ENCODE results near the gene ZNF764. TPM values are rescaled to one million over a fixed set of nuclear protein-coding genes. Genes with fewer than 3 reads are reported as not detected.

ZNF764 gene
- total and polyA plus RNA-seq, 9 of the 15 experiments (the other 6 are each of a cell fraction or from before 2014, with no cell fraction given), result 0.69 to 10.1 (median 4.1) TPM

DNA sequence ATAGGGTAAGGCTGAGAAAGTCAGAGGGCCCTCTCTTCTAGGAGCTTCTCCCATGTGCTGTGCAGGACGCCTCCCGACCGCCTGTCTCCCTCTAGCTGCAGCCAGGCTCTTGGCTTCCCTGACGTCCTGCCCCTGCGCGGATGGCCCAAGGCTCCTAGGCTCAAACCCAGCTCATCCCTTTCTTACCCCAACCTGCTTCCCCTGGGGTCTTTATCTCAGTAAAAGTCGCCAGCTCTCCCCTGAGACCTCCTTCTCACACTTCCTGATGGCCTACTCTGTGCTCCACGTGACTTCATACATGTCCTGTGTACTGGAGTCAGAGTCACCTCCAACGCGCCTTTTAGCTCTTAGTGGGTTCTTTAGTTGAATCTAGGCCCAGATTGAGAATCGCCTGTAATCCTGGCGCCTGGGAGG lies 22.4 kb downstream of the ZNF764 start (continued):
- TF ChIP-seq EP400 (IDR thresholded peaks at IDR 0.05) (peak; percentile 90), ZNF311 (CRISPR knock-in tag; IDR thresholded peaks at IDR 0.05) (no peak), ELF2 (CRISPR knock-in tag; IDR thresholded peaks at IDR 0.05) (no peak), HSF4 (CRISPR knock-in tag; IDR thresholded peaks at IDR 0.05; ENCODE audit: borderline replicate concordance) (no peak), ZNF184 (CRISPR knock-in tag; IDR thresholded peaks at IDR 0.05) (no peak), TFAP4 (CRISPR knock-in tag; IDR thresholded peaks at IDR 0.05; ENCODE audit: borderline replicate concordance) (peak; percentile 45; the same call in 1 of the 2 replicates), THAP12 (CRISPR knock-in tag; IDR thresholded peaks at IDR 0.05) (0 out of 2 replicates have a peak, but pooled peaks have one; percentile 39), SMAD4 (CRISPR knock-in tag; conservative IDR thresholded peaks at IDR 0.05) (0 out of 2 replicates have a peak, but pooled peaks have one; percentile 20), U2AF1 (optimal IDR thresholded peaks at IDR 0.05; ENCODE audit: low read depth, low read length) (no peak), HDAC8 (tag; IDR thresholded peaks at IDR 0.05) (0 out of 2 replicates have a peak, but pooled peaks have one; percentile 25), POLR2A (conservative IDR thresholded peaks at IDR 0.05) (peak; percentile 12; the same call in 1 of the 2 replicates), ZFP30 (CRISPR knock-in tag; IDR thresholded peaks at IDR 0.05; ENCODE audit: borderline replicate concordance) (no peak), DLX4 (CRISPR knock-in tag; IDR thresholded peaks at IDR 0.05) (no peak)
- TF ChIP-seq, protein P1, sequence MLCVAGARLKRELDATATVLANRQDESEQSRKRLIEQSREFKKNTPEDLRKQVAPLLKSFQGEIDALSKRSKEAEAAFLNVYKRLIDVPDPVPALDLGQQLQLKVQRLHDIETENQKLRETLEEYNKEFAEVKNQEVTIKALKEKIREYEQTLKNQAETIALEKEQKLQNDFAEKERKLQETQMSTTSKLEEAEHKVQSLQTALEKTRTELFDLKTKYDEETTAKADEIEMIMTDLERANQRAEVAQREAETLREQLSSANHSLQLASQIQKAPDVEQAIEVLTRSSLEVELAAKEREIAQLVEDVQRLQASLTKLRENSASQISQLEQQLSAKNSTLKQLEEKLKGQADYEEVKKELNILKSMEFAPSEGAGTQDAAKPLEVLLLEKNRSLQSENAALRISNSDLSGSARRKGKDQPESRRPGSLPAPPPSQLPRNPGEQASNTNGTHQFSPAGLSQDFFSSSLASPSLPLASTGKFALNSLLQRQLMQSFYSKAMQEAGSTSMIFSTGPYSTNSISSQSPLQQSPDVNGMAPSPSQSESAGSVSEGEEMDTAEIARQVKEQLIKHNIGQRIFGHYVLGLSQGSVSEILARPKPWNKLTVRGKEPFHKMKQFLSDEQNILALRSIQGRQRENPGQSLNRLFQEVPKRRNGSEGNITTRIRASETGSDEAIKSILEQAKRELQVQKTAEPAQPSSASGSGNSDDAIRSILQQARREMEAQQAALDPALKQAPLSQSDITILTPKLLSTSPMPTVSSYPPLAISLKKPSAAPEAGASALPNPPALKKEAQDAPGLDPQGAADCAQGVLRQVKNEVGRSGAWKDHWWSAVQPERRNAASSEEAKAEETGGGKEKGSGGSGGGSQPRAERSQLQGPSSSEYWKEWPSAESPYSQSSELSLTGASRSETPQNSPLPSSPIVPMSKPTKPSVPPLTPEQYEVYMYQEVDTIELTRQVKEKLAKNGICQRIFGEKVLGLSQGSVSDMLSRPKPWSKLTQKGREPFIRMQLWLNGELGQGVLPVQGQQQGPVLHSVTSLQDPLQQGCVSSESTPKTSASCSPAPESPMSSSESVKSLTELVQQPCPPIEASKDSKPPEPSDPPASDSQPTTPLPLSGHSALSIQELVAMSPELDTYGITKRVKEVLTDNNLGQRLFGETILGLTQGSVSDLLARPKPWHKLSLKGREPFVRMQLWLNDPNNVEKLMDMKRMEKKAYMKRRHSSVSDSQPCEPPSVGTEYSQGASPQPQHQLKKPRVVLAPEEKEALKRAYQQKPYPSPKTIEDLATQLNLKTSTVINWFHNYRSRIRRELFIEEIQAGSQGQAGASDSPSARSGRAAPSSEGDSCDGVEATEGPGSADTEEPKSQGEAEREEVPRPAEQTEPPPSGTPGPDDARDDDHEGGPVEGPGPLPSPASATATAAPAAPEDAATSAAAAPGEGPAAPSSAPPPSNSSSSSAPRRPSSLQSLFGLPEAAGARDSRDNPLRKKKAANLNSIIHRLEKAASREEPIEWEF (CRISPR knock-in tag; IDR thresholded peaks at IDR 0.05), result no peak; the same call in 1 of the 2 replicates
- TF ChIP-seq, protein P2, sequence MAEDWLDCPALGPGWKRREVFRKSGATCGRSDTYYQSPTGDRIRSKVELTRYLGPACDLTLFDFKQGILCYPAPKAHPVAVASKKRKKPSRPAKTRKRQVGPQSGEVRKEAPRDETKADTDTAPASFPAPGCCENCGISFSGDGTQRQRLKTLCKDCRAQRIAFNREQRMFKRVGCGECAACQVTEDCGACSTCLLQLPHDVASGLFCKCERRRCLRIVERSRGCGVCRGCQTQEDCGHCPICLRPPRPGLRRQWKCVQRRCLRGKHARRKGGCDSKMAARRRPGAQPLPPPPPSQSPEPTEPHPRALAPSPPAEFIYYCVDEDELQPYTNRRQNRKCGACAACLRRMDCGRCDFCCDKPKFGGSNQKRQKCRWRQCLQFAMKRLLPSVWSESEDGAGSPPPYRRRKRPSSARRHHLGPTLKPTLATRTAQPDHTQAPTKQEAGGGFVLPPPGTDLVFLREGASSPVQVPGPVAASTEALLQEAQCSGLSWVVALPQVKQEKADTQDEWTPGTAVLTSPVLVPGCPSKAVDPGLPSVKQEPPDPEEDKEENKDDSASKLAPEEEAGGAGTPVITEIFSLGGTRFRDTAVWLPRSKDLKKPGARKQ (CRISPR knock-in tag; IDR thresholded peaks at IDR 0.05), result no peak

All from K562 (cell line).